Endodermal cell (in vitro differentiated cells): ENCODE measurements around the gene TMA7B. TPM values are rescaled to one million over a fixed set of nuclear protein-coding genes. Genes with fewer than 3 reads are reported as not detected.

Experiments
- DNase-seq: peaks from one replicate; pipeline ENCODE4 v3.0.0-alpha.2; 2017
- H3K27ac ChIP-seq: 2 replicates; pipeline ENCODE4 v1.5.1; 2013; ENCODE audit warnings: mild to moderate bottlenecking, low read depth, low read length, moderate library complexity
- H3K27me3 ChIP-seq: 2 replicates; pipeline ENCODE4 v1.6.1; 2013; ENCODE audit warnings: mild to moderate bottlenecking, low read length, moderate library complexity; ENCODE audit not compliant: insufficient read depth, control insufficient read depth, poor library complexity, severe bottlenecking
- H3K36me3 ChIP-seq: 2 replicates; pipeline ENCODE4 v1.7.0; 2013; ENCODE audit warnings: mild to moderate bottlenecking, low read length, moderate library complexity; ENCODE audit not compliant: control insufficient read depth, insufficient read depth
- H3K4me1 ChIP-seq: one replicate; pipeline ENCODE4 v1.7.0; 2013; ENCODE audit warnings: low read length; ENCODE audit not compliant: control insufficient read depth, insufficient read depth
- H3K4me3 ChIP-seq: 2 replicates; pipeline ENCODE4 v1.5.1; 2013; ENCODE audit warnings: mild to moderate bottlenecking, low read length, moderate library complexity
- H3K9ac ChIP-seq: 2 replicates; pipeline ENCODE4 v1.6.1; 2013; ENCODE audit warnings: mild to moderate bottlenecking, low read length, moderate library complexity; ENCODE audit not compliant: poor library complexity, severe bottlenecking; ENCODE audit errors: extremely low read depth
- H3K9me3 ChIP-seq: 2 replicates; pipeline ENCODE4 v1.6.1; 2013; ENCODE audit warnings: mild to moderate bottlenecking, low read length, moderate library complexity; ENCODE audit not compliant: control insufficient read depth
- H3K27ac Mint-ChIP-seq: 2 replicates; pipeline ENCODE4 v1.8.0; 2020; ENCODE audit warnings: mixed read lengths
- H3K27me3 Mint-ChIP-seq: 2 replicates; pipeline ENCODE4 v1.8.0; 2021; ENCODE audit warnings: mild to moderate bottlenecking, mixed read lengths; ENCODE audit not compliant: insufficient read depth
- H3K36me3 Mint-ChIP-seq: 2 replicates; pipeline ENCODE4 v1.8.0; 2020; ENCODE audit warnings: low read depth, mixed read lengths
- H3K4me1 Mint-ChIP-seq: 2 replicates; pipeline ENCODE4 v1.8.0; 2020; ENCODE audit warnings: mixed read lengths
- H3K4me3 Mint-ChIP-seq: 2 replicates; pipeline ENCODE4 v1.8.0; 2020; ENCODE audit warnings: mild to moderate bottlenecking, moderate library complexity, mixed read lengths
- H3K9me3 Mint-ChIP-seq: 2 replicates; pipeline ENCODE4 v1.8.0; 2020; ENCODE audit warnings: mild to moderate bottlenecking, mixed read lengths
- WGBS, 2 experiments: methylation state at CpG; one replicate each; pipeline versions ENCODE4 v1.1.5 to v1.1.7; 2013; ENCODE audit warnings: missing lambda C conversion rate in 2 of 2, mixed read lengths in 1 of 2; ENCODE audit not compliant: insufficient coverage in 1 of 2, insufficient read length in 1 of 2; 5-methylcytosine and 5-hydroxymethylcytosine counted together
- total RNA-seq, 2 donors: library from RNA; stranded (reverse); fragmentation: NEBNext Ultra II Directional in 1 of 2; extraction: Animal tissue kit (Norgen Biotek cat#: 25700) in 1 of 2; gene quantifications; 2 replicates in 1 of 2; 3 replicates in 1 of 2; pipeline ENCODE4 v1.2.1, GENCODE V29; 2021
- TF ChIP-seq, protein P1 (sequence below): fragments of 200-600 bp; sonication (generic); conservative IDR thresholded peaks from 2 replicates; pipeline ENCODE4 v1.5.0; 2021; ENCODE audit warnings: antibody characterized with exemption, mild to moderate bottlenecking

Gene TMA7B
- total RNA-seq, 2 donors from 2014 or later, result not detected

DNA sequence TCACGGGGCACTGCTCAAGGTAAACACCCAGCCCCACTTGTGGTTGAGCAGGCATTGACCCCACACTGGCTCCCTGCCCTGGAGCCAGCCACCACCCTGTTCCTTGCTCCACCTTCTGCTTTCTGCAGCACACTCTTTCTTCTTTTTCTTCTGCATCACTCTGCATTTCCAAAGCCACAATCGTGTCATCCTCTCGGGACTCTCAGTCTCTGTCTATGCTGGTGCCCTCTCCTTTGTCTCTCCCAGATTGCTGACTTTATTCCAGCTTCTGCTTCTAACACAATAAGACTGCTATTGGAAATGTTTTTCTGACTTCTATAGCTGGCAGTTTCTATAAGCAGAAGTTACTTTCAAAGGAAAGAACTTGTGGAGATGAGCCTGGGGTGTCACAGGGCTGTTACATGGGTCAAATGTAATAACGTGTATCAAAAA, 44.9 kb upstream of the TMA7B start:
- DNase-seq, result no peak
- TF ChIP-seq, protein P1, sequence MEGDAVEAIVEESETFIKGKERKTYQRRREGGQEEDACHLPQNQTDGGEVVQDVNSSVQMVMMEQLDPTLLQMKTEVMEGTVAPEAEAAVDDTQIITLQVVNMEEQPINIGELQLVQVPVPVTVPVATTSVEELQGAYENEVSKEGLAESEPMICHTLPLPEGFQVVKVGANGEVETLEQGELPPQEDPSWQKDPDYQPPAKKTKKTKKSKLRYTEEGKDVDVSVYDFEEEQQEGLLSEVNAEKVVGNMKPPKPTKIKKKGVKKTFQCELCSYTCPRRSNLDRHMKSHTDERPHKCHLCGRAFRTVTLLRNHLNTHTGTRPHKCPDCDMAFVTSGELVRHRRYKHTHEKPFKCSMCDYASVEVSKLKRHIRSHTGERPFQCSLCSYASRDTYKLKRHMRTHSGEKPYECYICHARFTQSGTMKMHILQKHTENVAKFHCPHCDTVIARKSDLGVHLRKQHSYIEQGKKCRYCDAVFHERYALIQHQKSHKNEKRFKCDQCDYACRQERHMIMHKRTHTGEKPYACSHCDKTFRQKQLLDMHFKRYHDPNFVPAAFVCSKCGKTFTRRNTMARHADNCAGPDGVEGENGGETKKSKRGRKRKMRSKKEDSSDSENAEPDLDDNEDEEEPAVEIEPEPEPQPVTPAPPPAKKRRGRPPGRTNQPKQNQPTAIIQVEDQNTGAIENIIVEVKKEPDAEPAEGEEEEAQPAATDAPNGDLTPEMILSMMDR, result no peak
- H3K27ac ChIP-seq, result no peak overlapping the region
- no peaks in the 10 kb centered on the region for H3K9me3 ChIP-seq
- Mint-ChIP-seq H3K27me3 (peaks cover 4% of the 10 kb centered on the region), H3K4me1 (peaks cover 6% of the 10 kb centered on the region), H3K27ac (no peak overlapping the region), H3K4me3 (no peak overlapping the region), H3K36me3 (no peaks in the 10 kb centered on the region), H3K9me3 (no peaks in the 10 kb centered on the region)
- H3K27me3 ChIP-seq, result peaks cover 3% of the 10 kb centered on the region
- no peaks in the 10 kb centered on the region for H3K36me3 ChIP-seq
- 60 to 72% methylated on average over 3 of the region's 4 CpGs for WGBS, 2 experiments
- H3K4me1 ChIP-seq, result peaks cover 5% of the 10 kb centered on the region
- no peak overlapping the region for H3K9ac ChIP-seq
- H3K4me3 ChIP-seq, result no peak overlapping the region

DNA sequence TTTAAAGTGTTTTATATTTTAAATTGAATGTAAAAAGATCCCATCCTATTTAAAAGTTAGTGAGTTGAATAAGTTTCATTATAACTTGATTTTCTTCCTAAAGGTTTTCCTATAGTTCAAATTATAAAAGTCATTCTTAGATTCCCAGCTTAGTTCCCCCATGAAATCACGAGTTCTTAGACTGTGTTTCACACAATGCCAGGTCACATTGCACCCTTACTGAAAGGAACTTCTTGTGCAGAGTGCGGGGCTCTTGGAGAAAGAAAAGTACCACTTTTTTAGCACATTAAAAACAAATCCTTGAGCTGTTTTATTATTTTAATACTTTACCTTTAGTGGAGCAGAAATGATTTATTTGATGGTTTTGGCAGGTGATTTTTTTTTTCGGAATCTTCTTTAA, 43.7 kb upstream of the TMA7B start:
- Histone ChIP-seq H3K4me3 (no peak overlapping the region), H3K9me3 (no peaks in the 10 kb centered on the region), H3K27me3 (peaks cover 3% of the 10 kb centered on the region), H3K9ac (no peak overlapping the region), H3K27ac (no peak overlapping the region), H3K36me3 (no peaks in the 10 kb centered on the region), H3K4me1 (peaks cover 7% of the 10 kb centered on the region)
- Mint-ChIP-seq H3K36me3 (no peaks in the 10 kb centered on the region), H3K27me3 (peaks cover 4% of the 10 kb centered on the region), H3K27ac (no peak overlapping the region), H3K9me3 (no peaks in the 10 kb centered on the region), H3K4me1 (peaks cover 6% of the 10 kb centered on the region), H3K4me3 (no peak overlapping the region)
- TF ChIP-seq, protein P1, result no peak
- 87% methylated on average over 2 of the region's 3 CpGs; no CpG with 5 or more reads in 1 of the 2 experiments for WGBS, 2 experiments
- DNase-seq, result no peak

DNA sequence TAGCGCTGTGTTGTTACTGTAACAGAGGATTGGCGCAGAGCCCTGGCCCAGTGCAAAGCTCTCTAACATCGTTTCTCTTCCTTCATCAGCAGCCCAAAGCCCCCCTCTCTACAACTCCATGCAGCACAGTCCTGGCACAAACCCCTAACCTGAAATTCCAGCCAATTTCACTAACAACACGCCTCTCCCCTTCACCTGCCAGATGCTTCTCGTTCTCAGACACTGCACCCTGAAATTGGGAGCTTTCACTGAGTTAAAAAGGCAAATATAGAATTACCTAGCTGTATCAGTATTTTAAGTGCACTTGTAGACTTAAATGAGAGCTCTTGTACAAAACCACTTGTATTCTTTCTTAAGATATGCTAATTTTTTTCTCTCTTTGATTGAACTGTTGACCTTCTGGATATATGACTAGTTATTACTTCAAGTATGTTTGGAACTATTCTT, 43.0 kb upstream of the TMA7B start:
- H3K9ac ChIP-seq, result no peak overlapping the region
- H3K9me3 ChIP-seq, result no peaks in the 10 kb centered on the region
- Mint-ChIP-seq H3K4me3 (no peak overlapping the region), H3K27ac (no peak overlapping the region), H3K27me3 (peaks cover 4% of the 10 kb centered on the region), H3K36me3 (no peaks in the 10 kb centered on the region), H3K4me1 (peaks cover 6% of the 10 kb centered on the region), H3K9me3 (no peaks in the 10 kb centered on the region)
- 81 to 89% methylated on average over 5 of the region's 5 CpGs for WGBS, 2 experiments
- TF ChIP-seq, protein P1, result no peak
- no peak for DNase-seq
- H3K4me3 ChIP-seq, result no peak overlapping the region
- H3K36me3 ChIP-seq, result no peaks in the 10 kb centered on the region
- no peak overlapping the region for H3K27ac ChIP-seq
- peaks cover 3% of the 10 kb centered on the region for H3K27me3 ChIP-seq
- peaks cover 7% of the 10 kb centered on the region for H3K4me1 ChIP-seq
